GM18519 (cell line): ENCODE results near the gene CHRNG.

Experiments used
- ATAC-seq: cut with Tn5 transposase; IDR thresholded peaks from one replicate; pipeline ENCODE4 v1.9.1; 2021; ENCODE audit warnings: mild to moderate bottlenecking, moderate library complexity; ENCODE audit not compliant: unreplicated experiment, low FRiP score

The CHRNG gene

DNA sequence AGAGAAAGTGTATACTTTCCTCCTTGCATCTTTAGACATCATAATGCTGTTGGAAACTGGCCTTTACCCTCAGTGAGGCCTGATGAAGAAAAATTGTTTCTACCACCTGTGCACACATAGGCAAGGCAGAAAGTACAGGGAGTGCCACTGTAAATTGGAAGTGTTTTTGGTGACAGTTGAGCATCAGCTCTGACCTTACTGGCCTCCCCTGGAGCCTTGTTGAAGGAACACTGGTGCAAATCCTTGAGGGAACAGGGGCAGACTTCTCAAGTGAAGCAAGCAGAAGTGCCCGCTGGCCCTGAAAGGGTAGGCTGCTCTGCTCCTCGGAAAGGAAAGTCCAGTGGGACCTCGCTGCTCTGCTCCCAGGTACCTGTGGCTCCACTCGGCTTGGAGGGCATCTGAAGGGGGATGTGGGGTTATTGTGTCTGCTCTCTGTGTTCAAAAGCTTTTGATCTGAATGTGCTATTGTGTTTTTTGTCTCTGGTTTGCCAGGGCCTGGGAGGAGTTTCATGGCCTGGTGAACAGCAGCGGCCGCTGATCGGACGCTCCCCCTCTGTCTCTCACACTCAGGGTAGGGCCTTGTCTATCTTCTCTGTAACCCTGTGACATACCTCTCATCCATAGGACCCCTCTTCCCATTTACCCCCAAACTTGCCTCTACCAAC lies 34.4 kb downstream of the CHRNG start:
- no peak for ATAC-seq

DNA sequence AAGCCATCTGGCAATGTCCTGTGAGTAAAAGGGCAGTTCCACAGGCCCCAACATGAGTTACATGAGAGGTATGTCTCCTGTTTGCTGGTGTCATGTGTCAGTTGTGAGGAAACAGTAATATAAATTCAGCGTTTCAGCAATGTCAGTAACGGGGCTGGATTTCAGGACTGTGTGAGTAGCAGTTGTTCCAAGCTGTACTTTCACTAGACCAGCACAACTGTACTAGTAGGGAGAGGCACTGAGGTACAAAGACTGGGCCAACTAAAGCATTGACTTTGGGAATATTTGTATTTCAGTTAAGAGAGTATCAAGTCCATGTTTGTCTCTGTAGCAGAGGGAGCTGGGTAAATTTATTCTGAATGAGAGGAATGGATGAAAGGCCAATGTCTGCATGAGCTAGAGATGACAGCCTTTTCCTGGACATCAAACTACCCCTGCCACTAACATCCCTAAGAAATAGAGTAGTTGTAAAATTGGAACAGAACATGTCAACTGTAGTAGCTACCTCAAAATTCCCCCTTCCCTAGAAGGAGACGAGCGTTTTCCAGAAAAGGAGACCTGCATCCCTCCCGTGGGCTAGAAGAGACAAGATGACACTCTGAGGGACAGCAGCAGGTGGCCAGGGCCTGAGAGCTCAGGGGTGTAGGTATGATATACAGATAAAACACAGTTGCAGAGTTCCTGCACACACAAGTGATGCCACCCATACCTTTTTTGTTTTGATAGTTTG lies 35.3 kb downstream of the CHRNG start:
- no peak for ATAC-seq

DNA sequence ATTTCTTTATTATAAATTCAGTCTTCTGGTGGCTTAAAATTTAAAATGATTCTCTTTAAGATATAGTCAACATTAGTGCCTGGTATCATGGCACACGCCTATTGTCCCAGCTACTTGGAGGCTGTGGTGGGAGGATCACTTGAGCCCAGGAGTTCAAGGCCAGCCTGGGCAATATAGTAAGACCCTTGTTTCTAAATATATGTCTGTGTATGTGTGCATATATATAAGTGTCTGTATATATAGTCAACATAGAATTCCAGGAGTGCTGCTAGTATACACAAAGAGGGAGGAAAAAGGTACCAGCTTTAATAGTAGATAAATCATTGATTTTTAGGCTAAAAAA lies 35.9 kb downstream of the CHRNG start:
- no peak for ATAC-seq

DNA sequence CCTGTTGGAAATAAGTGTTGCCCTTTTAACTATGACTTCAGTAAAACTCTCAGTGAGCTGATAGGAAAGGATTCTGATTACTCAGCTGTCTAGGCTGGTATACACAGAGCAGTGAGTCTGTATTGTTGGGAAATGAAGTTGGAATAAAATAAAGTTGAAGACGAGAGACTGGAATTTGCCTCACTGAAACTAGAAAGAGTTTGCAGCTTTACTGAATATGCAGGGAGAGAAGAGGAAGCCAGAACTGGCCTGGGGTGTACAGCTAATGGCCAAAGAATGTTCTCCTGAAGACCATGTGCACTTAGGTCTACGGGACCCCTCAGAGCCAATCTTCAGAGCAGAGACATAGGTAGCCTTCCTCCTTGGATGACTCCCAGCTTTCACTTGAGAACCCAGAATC lies 37.5 kb downstream of the CHRNG start:
- no peak for ATAC-seq

DNA sequence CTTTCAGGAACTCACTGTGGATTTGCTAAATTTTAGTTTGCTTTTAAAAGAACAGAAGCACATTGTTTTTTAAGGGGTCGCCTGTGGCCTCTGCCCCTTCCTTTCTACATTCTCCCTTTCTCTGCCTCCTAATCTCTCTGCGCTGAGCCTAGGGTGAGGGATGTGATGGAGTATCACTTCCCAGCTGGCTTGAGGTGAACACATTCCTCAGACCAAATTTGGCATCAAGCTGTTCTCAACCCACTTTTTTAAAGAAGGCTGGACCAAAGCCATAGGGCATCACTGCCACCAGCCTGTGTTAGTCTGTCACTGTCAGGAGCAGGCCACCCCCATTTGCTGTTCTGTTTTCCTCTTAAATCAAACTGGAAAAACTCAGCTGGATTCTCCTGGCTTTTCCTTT lies 38.3 kb downstream of the CHRNG start:
- ATAC-seq: no peak

DNA sequence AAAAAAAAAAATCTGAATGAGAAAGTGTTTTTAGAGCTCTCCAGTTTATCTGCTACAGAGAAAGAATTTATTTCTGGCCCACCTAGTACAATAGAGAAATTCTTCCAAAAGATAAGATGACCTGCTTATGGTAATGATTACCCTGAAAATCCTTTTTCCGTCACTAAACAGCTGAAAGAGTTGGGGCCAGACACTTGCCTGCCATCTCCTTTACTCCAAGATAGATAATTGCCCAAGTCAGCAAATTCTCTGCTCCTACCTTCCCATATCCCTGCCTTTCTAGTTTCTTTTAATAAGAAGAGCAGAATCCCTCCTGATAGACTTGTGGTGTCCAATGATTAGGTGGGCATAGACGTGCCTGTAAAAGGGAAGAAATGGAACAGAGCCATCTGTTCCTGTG lies 39.1 kb downstream of the CHRNG start:
- no peak for ATAC-seq

DNA sequence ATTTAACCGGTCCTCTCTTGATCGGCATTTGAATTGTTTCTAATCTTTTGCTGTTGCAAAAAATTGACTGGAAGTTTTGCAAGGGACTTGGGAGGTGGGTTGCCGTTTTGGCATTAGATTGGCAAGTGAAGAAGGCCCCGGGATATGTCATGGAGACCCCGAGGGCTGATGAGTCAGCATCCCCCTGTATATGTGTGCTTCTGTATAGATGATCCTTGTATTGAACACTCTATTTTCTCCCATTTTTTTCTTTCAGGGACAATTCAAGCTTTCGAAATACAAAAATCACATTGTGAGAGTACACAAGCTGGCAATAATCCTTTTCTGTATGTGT lies 41.1 kb downstream of the CHRNG start:
- no peak for ATAC-seq

DNA sequence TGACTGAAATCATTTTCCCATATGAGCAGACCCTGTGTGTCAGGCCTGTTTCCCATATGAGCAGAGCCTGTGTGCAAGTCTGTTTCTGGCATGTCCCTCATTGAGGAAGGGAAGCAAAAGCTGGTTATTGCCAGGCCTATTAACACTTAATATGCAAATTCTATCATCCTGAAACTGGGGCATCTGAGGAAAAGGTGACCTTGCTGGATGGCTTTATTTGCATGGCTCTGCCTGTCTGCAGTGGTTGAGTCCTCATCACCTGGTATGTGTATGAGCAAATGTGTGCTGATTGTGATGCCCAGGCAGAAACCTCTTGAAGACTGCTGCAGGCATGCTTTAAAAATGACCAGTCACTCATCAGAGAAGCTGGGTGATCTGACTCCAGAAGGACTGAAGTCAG lies 42.2 kb downstream of the CHRNG start:
- ATAC-seq: no peak

DNA sequence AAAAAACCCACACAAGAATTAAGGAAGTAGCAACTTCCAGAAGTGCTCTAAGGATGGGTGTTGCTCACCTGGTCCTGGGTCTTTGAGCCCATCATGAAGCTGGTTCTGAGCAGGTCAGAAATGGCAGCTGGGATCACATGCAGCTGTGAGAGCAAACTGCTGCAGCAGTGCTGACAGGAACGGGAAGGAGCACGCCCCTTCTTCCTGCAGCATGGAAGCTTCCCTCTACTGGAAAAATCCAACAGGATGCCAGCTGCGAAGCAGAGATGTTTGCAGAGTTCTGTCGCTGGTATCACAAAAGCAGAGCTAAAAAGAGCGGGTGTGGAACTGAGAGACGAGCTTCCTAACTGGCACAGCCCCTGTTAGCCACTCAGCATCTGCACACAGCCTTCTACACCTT lies 44.7 kb downstream of the CHRNG start:
- no peak for ATAC-seq

DNA sequence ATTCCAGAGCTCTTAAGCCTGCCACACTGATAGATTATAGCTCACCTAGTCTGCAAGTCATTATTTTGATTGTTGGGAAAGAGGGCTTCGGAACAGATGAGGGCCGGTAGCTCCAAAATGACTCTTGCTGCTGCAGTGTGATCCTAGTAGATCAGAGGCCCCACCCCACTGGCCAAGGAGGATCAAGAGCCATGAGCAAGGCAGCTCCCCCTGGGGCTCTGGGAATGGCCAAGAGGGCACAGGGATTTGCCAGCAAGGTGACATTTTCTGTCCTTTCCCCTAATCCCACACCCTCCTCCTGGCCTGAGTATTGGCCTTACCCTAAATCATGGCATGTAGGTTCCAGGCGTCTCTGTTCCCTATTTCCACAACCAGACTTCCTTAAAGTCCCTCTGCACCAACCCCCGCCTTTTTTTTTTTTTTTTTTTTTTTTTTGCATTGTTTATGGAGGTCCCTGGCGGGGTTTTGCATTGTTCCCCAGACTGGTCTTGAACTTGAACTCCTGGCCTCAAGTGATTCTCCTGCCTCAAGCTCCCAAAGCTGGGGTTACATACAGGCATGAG lies 47.5 kb downstream of the CHRNG start:
- no peak for ATAC-seq

DNA sequence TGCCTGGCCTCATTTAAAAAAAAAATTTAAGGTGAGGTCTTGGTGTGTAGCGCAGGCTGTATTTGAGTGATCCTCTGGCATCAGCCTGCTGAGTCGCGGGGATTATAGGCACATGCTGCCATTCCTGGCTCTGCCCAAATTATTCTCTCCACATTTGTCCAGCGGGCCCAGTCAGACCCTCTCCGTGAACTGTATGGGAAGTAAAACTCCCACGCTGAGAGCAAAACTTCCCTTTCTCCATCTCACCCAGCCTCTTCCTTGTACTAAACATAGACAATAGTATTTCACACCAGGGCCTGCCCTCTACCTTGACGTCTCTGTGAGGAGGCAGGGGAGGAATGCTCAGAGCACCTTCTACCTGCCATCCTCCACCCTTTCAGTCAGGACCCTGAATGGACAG lies 48.0 kb downstream of the CHRNG start:
- no peak for ATAC-seq

DNA sequence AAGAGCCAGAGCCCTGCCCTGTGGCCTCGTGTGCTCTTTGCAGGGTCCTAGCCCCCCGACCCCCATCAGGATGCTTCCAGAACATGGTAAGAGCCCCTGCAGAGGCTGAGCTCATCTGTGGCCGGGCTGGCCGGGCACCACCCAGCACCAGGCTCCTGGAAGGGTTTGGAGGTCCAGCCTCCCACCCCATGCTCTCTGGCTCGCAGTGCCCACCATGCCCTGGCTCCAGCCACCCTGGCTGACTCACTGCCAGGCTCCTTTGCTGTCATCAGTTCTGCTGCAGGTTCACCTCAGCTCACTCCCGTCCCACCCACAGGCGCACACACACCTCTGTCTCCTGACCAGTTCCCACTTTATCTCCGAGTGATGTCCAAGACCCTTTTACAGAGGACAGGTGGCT lies 48.5 kb downstream of the CHRNG start:
- no peak for ATAC-seq

DNA sequence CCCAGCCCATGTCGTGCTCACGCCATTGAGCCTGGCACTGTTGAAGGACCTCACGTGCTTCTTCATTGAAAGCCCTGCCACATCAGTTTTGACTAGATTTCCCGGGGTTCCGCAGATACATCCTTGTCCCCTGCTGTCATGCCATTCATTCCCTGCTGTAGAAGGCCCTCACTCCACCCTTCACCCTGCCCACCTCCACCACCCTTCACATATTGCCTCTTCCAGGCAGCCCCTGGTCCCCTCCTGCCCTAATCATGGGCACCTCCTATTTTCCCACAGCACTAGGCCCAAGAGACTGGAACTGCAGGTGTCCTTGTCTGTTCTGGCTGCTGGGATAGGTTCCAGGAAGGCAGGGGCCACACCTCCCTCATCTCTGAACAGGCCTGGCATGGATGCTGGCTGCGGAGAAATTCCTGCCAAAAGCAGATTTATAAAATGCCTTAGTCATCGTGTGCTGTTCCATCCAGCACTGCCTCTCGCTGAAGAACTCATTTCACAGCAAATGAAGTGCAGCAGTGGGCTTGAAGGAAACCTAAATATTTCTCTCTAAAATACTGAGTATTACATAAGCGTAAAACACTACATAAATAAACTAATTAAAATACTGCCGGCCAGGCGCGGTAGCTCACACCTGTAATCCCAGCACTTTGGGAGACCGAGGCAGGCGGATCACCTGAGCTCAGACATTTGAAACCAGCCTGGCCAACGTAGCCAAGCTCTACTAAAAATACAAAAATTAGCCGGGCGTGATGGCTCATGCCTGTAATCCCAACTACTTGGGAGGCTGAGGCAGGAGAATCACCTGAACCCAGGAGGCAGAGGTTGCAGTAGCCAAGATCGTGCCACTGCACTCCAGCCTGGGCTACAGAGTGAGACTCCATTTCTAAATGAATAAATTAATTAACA lies 49.4 kb downstream of the CHRNG start:
- ATAC-seq: no peak

DNA sequence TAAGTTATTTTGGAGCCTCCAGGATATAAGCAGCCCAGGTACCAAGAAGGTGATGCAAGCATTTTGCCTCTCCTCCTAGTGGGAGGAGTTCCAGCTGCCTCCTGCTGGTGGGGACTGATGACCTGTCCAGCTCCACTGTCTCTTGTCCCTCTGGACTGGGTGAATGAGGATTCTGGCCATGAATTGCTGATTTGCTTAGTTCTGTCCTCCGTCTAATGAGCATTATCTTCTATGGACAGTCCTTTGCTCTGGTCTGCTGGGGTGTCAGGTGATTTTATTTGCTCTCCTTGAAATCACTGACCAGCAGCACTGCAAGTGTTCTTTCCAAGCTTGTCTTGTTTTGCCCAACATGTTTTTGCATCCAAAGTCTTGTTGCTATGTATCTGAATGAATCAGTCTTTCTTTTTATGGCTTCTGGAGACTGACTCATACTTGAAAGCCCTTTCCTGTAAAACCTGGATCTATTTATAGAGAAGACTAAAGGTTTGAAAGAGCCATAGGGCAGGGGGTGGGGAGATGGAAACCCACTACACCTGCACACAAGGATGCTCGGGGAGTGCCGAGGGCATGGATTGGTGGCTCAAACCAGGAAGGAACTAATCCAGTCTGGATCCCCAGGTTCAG lies 53.4 kb downstream of the CHRNG start:
- ATAC-seq: no peak

DNA sequence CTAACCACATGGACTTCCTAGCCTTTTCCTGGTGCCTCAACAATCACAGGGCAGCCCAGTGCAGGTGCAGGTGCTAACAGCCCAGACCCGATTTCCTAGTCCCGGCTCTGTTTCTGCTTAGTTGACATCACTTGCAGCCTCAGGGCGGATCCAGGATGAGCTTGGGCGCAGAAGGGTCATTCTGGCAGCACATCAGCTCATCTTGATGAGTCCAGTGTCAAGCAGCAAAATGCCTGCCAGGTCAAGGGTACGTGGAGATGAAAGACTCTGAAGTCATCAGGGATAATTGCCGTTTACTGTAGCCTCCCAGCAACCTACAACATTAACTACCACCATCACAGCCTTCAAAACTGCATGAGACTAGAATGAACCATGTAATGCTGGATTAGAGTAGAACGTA lies 54.5 kb downstream of the CHRNG start:
- no peak for ATAC-seq
